Naive thymus-derived CD8-positive, alpha-beta T cell (primary cell): Measurements from ENCODE around the gene NFIL3. TPM values are rescaled to one million over a fixed set of nuclear protein-coding genes. Genes with fewer than 3 reads are reported as not detected.
A peak's percentile ranks its signal among the peaks of the same experiment; 100 is the strongest.

Experiments
- ATAC-seq, 2 donors: fragments of 150-1000 bp; cut with Tn5 transposase in 1 of 2; sonication (Bioruptor Pico), chemical (Tn5 transposase) in 1 of 2; 1 replicate in 1 of 2; 2 replicates in 1 of 2; pipeline ENCODE4 v1.10.0; 2021; ENCODE audit warnings: mild to moderate bottlenecking in 2 of 2, moderate library complexity in 2 of 2
- POLR2A ChIA-PET: fragments of 350-600 bp; sonication (Branson Sonifier 250); formaldehyde crosslinking; loops from one replicate; lab custom pipeline; 2021; ENCODE audit warnings: antibody characterized with exemption; lab: Charles Lee
- DNase-seq, 10 donors: peaks; one replicate each; pipeline versions ENCODE4 v3.0.0 to v3.0.0-alpha.2; 2020 to 2022
- H3K27ac Mint-ChIP-seq, 10 donors: one replicate each; pipeline ENCODE4 v1.8.0; 2020 to 2022; ENCODE audit warnings: mild to moderate bottlenecking in 10 of 10, mixed read lengths in 10 of 10, moderate library complexity in 4 of 10, inconsistent platforms in 1 of 10
- H3K27me3 Mint-ChIP-seq, 5 donors: one replicate each; pipeline ENCODE4 v1.8.0; 2021 to 2022; ENCODE audit warnings: mixed read lengths in 5 of 5
- H3K36me3 Mint-ChIP-seq, 3 donors: one replicate each; pipeline ENCODE4 v1.8.0; 2020 to 2022; ENCODE audit warnings: mixed read lengths in 3 of 3, mild to moderate bottlenecking in 2 of 3, inconsistent platforms in 1 of 3
- H3K4me1 Mint-ChIP-seq, 4 donors: one replicate each; pipeline ENCODE4 v1.8.0; 2021 to 2022; ENCODE audit warnings: mixed read lengths in 4 of 4
- H3K4me3 Mint-ChIP-seq, 10 donors: one replicate each; pipeline ENCODE4 v1.8.0; 2020 to 2022; ENCODE audit warnings: mild to moderate bottlenecking in 10 of 10, mixed read lengths in 10 of 10, moderate library complexity in 6 of 10, inconsistent platforms in 1 of 10
- H3K9me3 Mint-ChIP-seq, 9 donors: one replicate each; pipeline ENCODE4 v1.8.0; 2020 to 2022; ENCODE audit warnings: mixed read lengths in 9 of 9, mild to moderate bottlenecking in 3 of 9, inconsistent platforms in 1 of 9, moderate library complexity in 1 of 9
- polyA plus RNA-seq, 3 donors: library from polyadenylated mRNA; unstranded; fragments of 300-500 nt; fragmentation: Illumina TruSeq; gene quantifications; one replicate each; pipeline ENCODE4 v1.2.3, GENCODE V29; 2021
- total RNA-seq, 8 experiments: library from RNA in 2 of 8; stranded (reverse) in 2 of 8; gene quantifications; one replicate each; pipeline ENCODE4 v1.2.3 and lab custom pipeline; 2021 to 2026

NFIL3 gene
- total and polyA plus RNA-seq, 5 experiments from 2014 or later: 1.3 to 4.9 (median 3.7) TPM; not detected in 1

- peak in 3 of 10 donors; percentile 9 to 14 (median 12) for DNase-seq
- H3K27me3 Mint-ChIP-seq: peaks cover 18 to 36% (median 32%) of the 10 kb centered on the region in 5 donors
- no peak for ATAC-seq
- H3K27ac Mint-ChIP-seq: peak overlapping the region in 2 of 10 donors; percentile 23 to 53
- H3K4me3 Mint-ChIP-seq: peak overlapping the region; percentile 89 to 98 (median 96)
- no peaks in the 10 kb centered on the region for H3K36me3 Mint-ChIP-seq
- peaks cover 17 to 57% (median 44%) of the 10 kb centered on the region in 4 donors for H3K4me1 Mint-ChIP-seq
- POLR2A ChIA-PET: no interaction called here
- no peaks in the 10 kb centered on the region for H3K9me3 Mint-ChIP-seq
These were observed 2.4 kb downstream of the NFIL3 start for GRCh38 chr9:91421128-91421765.

GRCh38 chr9:91420501-91421127 lies 3.0 kb downstream of the NFIL3 start:
- H3K27ac Mint-ChIP-seq: no peak overlapping the region
- DNase-seq (no peak), ATAC-seq (no peak)
- H3K9me3 Mint-ChIP-seq: no peaks in the 10 kb centered on the region
- POLR2A ChIA-PET: no interaction called here
- peaks cover 18 to 36% (median 31%) of the 10 kb centered on the region in 5 donors for H3K27me3 Mint-ChIP-seq
- H3K36me3 Mint-ChIP-seq: no peaks in the 10 kb centered on the region
- H3K4me1 Mint-ChIP-seq: peaks cover 17 to 56% (median 39%) of the 10 kb centered on the region in 4 donors
- peak overlapping the region; percentile 40 to 73 (median 55) for H3K4me3 Mint-ChIP-seq

DNA sequence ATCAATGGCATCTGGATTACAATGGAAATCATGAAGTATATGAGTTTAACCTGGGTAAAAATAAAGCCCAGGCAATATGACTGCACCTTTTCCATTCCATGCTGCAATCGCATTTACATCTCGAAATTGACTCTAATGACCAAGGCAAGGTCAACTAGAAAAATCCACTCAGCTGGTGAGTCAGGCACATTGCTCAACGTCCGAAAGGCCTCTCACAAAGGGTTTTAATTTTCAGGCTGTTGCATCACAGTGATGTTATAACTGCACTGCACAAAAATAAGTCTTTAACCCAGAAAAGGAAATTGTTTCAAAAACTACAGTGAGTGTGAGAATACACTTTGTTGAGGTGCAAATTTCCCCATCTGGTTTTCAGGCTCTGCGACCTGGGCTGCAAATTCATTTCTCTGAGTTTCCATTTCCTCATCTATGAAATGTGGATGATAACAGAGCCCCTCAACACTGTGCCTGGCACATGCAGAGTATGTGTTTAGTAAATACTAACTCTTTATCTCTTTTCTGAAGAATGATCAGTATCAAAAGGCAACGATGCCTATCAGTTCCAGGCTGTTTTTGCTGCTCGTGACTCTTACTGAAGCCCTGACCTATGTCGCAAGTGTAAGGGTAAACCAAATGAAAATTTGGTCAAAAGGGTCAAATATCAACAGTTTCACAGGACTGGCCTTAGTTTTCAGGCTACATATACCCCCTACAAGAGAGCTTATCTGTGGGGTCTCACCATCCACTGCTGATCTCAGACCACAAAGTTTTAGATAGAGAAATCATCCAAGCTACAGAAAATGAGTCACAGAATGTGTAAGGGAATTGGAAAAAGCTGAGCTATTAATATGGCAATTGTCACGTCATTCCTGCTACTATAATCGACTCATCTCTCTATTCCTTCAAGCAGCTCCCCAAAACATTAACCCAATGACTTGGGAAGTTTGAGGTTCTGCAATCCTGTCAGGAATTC lies 4.1 kb downstream of the NFIL3 start:
- POLR2A ChIA-PET: no interaction called here
- Mint-ChIP-seq H3K9me3 (no peaks in the 10 kb centered on the region), H3K4me1 (peaks cover 10 to 52% (median 28%) of the 10 kb centered on the region in 4 donors), H3K36me3 (no peaks in the 10 kb centered on the region), H3K4me3 (no peak overlapping the region), H3K27ac (no peak overlapping the region), H3K27me3 (peaks cover 18 to 36% (median 29%) of the 10 kb centered on the region in 5 donors)
- no peak for ATAC-seq
- DNase-seq: no peak

GRCh38 chr9:91418215-91418610 lies 5.4 kb downstream of the NFIL3 start:
- POLR2A ChIA-PET: no interaction called here
- Mint-ChIP-seq H3K9me3 (no peaks in the 10 kb centered on the region), H3K4me1 (peaks cover 8 to 52% (median 26%) of the 10 kb centered on the region in 4 donors), H3K36me3 (no peaks in the 10 kb centered on the region), H3K27ac (no peak overlapping the region), H3K4me3 (no peak overlapping the region), H3K27me3 (peaks cover 18 to 36% (median 31%) of the 10 kb centered on the region in 5 donors)
- ATAC-seq (no peak), DNase-seq (no peak)

DNA sequence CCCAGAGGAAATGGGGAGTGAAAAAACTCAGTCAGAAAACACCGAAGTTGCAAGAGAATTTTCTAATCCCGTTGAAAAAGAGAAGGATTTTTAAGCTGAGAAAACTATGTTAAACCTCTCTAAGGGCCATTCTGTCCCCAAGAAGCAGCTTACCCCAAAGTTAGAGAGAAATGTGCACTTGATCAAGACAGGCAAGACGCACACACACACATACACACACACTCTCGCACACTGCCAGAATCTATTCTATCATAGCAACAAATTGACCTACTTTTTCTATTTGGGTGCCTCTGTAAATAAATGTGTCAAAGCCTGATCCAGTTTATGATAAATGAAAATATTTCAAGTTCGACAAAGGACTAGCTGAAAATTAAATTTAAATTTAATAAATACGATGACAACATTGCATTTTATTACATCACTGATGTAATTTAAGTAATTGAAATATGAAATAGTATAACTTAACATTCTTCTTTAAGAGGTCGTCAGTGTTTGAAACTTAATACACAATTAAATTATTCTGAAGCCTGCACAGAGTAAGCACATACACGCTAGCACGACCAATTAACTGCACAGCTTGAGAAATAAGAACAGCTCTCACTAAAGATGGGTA lies 5.9 kb downstream of the NFIL3 start:
- Mint-ChIP-seq H3K36me3 (no peaks in the 10 kb centered on the region), H3K9me3 (no peaks in the 10 kb centered on the region), H3K27ac (no peak overlapping the region), H3K4me3 (no peak overlapping the region), H3K27me3 (peaks cover 18 to 34% (median 31%) of the 10 kb centered on the region in 5 donors), H3K4me1 (peaks cover 3 to 50% (median 21%) of the 10 kb centered on the region in 4 donors)
- no peak for ATAC-seq
- POLR2A ChIA-PET: no interaction called here
- no peak for DNase-seq

GRCh38 chr9:91416096-91416712 lies 7.4 kb downstream of the NFIL3 start:
- H3K36me3 Mint-ChIP-seq: no peaks in the 10 kb centered on the region
- no peak overlapping the region for H3K27ac Mint-ChIP-seq
- H3K4me3 Mint-ChIP-seq: no peak overlapping the region
- H3K27me3 Mint-ChIP-seq: peaks cover 15 to 34% (median 26%) of the 10 kb centered on the region in 5 donors
- POLR2A ChIA-PET: interaction anchor here (0.5 to 0.7 kb wide), 2 partner anchors 12 to 54 kb away, joined by 3 to 4 read pairs; no protein-coding TSS in a partner anchor
- no peaks in the 10 kb centered on the region for H3K9me3 Mint-ChIP-seq
- DNase-seq (no peak), ATAC-seq (no peak)
- peaks cover 0 to 47% (median 8%) of the 10 kb centered on the region in 4 donors for H3K4me1 Mint-ChIP-seq

GRCh38 chr9:91415290-91415689 lies 8.3 kb downstream of the NFIL3 start:
- ATAC-seq: no peak
- peaks cover 0 to 49% (median 1%) of the 10 kb centered on the region in 4 donors for H3K4me1 Mint-ChIP-seq

DNA sequence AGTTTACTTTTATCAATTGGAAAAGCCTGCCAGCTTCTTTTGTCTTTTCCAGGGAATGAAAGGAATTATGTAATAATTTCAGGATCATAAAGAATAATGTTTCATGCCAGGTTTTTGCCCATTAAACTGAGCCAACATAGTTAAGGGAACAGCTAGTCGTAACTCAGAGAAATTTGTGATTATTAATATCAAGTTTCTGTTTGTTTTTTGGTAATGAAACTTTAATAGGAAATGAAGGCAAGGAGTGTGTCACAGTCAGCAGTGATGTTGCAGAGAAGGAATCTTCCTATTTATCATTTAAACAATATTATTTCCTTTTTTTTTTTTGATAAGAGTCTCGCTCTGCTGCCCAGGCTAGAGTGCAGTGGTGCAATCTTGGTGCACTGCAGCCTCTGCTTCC lies 10.7 kb downstream of the NFIL3 start:
- POLR2A ChIA-PET: no interaction called here
- peaks cover 0 to 38% (median 0%) of the 10 kb centered on the region in 4 donors for H3K4me1 Mint-ChIP-seq

More at GRCh38 chr9:91415290-91415689, 8.3 kb downstream of the NFIL3 start:
- POLR2A ChIA-PET: no interaction called here
- Mint-ChIP-seq H3K9me3 (no peaks in the 10 kb centered on the region), H3K36me3 (peaks cover 3 to 5% (median 4%) of the 10 kb centered on the region in 3 donors), H3K27ac (no peak overlapping the region), H3K4me3 (no peak overlapping the region), H3K27me3 (peaks cover 11 to 28% (median 21%) of the 10 kb centered on the region in 5 donors)
- no peak for DNase-seq

DNA sequence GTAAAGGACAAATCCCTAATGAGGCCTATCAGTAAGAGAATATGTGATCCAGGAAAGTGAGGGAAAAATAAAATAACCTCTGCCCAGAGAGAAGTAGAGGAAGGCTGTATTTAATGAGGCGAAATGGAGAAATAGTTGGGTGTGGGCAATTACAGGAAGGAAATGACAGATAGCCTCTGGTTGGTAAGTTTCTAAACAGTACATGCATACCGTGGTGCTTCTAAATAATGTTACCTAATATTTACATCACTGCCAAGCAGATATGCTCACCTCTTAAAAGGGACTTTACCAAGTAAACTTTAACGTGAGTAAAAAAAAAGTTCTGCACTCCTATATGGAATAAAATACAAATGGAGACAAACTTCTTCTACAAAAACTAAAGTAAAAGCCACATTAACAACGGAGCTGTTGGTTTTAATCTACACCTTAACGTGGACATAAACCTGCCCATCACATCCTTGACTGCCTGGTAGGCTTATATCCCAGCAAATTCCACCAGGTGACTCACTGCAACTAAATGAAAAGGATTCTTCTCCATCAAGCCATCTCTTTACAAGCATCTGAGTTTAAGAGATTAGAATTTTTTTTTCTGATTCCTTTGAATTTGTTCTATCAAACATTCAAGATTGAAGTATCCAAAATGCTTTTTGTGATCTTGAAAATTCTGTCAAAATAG lies 12.4 kb downstream of the NFIL3 start:
- Mint-ChIP-seq H3K4me3 (peak overlapping the region in 1 of 10 donors; percentile 20), H3K4me1 (peaks cover 0 to 34% (median 0%) of the 10 kb centered on the region in 4 donors), H3K36me3 (peaks cover 12 to 18% (median 14%) of the 10 kb centered on the region in 3 donors), H3K9me3 (no peaks in the 10 kb centered on the region), H3K27ac (no peak overlapping the region), H3K27me3 (peaks cover 0 to 3% (median 0%) of the 10 kb centered on the region in 5 donors)
- POLR2A ChIA-PET: no interaction called here
- ATAC-seq (no peak), DNase-seq (no peak)

More for the DNA sequence above, 10.7 kb downstream of the NFIL3 start:
- Mint-ChIP-seq H3K4me3 (no peak overlapping the region), H3K27me3 (peaks cover 0 to 11% (median 4%) of the 10 kb centered on the region in 5 donors), H3K36me3 (peaks cover 9 to 18% (median 12%) of the 10 kb centered on the region in 3 donors), H3K9me3 (no peaks in the 10 kb centered on the region), H3K27ac (no peak overlapping the region)
- ATAC-seq: no peak
- DNase-seq: no peak

- H3K27me3 Mint-ChIP-seq: peaks cover 0 to 3% (median 0%) of the 10 kb centered on the region in 5 donors
- H3K9me3 Mint-ChIP-seq: no peaks in the 10 kb centered on the region
- H3K4me3 Mint-ChIP-seq: no peak overlapping the region
- DNase-seq: no peak
- H3K36me3 Mint-ChIP-seq: peaks cover 12 to 18% (median 14%) of the 10 kb centered on the region in 3 donors
- no peak overlapping the region for H3K27ac Mint-ChIP-seq
- no peak for ATAC-seq
- POLR2A ChIA-PET: no interaction called here
- H3K4me1 Mint-ChIP-seq: peaks cover 0 to 25% (median 0%) of the 10 kb centered on the region in 4 donors
These were observed 13.5 kb downstream of the NFIL3 start for GRCh38 chr9:91410161-91410560.

DNA sequence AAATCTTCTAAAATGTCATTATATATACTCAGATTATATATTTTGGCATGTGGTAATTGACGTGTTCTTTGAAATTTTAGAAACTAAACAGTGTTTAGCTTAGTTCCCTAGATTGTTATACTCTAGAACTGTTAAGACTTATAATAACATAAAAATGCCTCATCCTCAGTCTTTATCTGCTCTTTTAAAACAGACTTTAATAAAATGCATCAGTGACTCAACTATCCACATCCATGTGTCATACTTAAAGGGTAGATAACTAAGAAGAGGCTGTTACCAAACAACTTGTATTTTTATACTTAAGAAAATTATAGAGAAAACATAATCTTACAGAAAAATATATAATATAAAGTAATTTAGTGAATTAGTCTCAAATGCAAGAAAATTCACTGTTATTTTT lies 15.2 kb downstream of the NFIL3 start:
- Mint-ChIP-seq H3K4me3 (no peak overlapping the region), H3K27me3 (peaks cover 0 to 2% (median 0%) of the 10 kb centered on the region in 5 donors), H3K9me3 (no peaks in the 10 kb centered on the region), H3K27ac (no peak overlapping the region), H3K4me1 (peaks cover 0 to 23% (median 0%) of the 10 kb centered on the region in 4 donors), H3K36me3 (peaks cover 12 to 18% (median 14%) of the 10 kb centered on the region in 3 donors)
- ATAC-seq: no peak
- DNase-seq: no peak
- POLR2A ChIA-PET: no interaction called here
